Heart right ventricle (tissue), 16 donors: ENCODE data around the gene SUSD4. TPM values are rescaled to one million over a fixed set of nuclear protein-coding genes. Genes with fewer than 3 reads are reported as not detected.

Source experiments
- ATAC-seq, 8 donors: fragments of 200-7000 bp; cut with Tn5 transposase; one replicate each; pipeline ENCODE4 v1.9.1; 2020; ENCODE audit warnings: mild to moderate bottlenecking in 8 of 8, moderate library complexity in 8 of 8, moderate number of reproducible peaks in 1 of 8
- DNase-seq, 2 donors: peaks; one replicate each; pipeline ENCODE4 v3.0.0-alpha.2; 2020
- H3K27ac ChIP-seq, 10 donors: fragments of 200-600 bp; sonication (generic) in 2 of 10; one replicate each; pipeline versions ENCODE4 v1.5.0 to v1.8.0; 2020 to 2022; ENCODE audit warnings: mild to moderate bottlenecking in 3 of 10
- H3K27me3 ChIP-seq, 7 donors: fragments of 200-600 bp; one replicate each; pipeline ENCODE4 v1.8.0; 2021 to 2022; ENCODE audit warnings: mild to moderate bottlenecking in 2 of 7
- H3K36me3 ChIP-seq, 9 donors: fragments of 200-600 bp; sonication (generic) in 1 of 9; one replicate each; pipeline versions ENCODE4 v1.5.0 to v1.8.0; 2020 to 2022; ENCODE audit warnings: mild to moderate bottlenecking in 2 of 9
- H3K4me1 ChIP-seq, 9 donors: fragments of 200-600 bp; sonication (generic) in 1 of 9; one replicate each; pipeline versions ENCODE4 v1.5.0 to v1.8.0; 2020 to 2022; ENCODE audit warnings: mild to moderate bottlenecking in 4 of 9
- H3K4me3 ChIP-seq, 10 donors: fragments of 200-600 bp; sonication (generic) in 2 of 10; one replicate each; pipeline versions ENCODE4 v1.5.0 to v1.8.0; 2020 to 2022; ENCODE audit warnings: mild to moderate bottlenecking in 7 of 10, moderate library complexity in 2 of 10
- H3K9me3 ChIP-seq, 11 donors: fragments of 200-600 bp in 10 of 11; sonication (generic) in 2 of 11; one replicate each; pipeline versions ENCODE4 v1.5.0 to v1.8.0; 2013 to 2022; ENCODE audit warnings: mild to moderate bottlenecking in 2 of 11, control low read depth in 1 of 11, moderate library complexity in 1 of 11
- WGBS, 2 donors: extraction: QIAGEN DNeasy Blood & Tissue Kit; methylation state at CpG; one replicate each; pipeline ENCODE4 v1.1.7; 2013; ENCODE audit warnings: inconsistent platforms in 1 of 2; 5-methylcytosine and 5-hydroxymethylcytosine counted together
- intact Hi-C, 10 donors: fragments of 100-400 bp; cut with DNase I; formaldehyde crosslinking; loops; one replicate each; pipeline versions ENCODE4 v1.11.1 to v1.14.2; 2022
- polyA plus RNA-seq, 2 donors: library from polyadenylated mRNA; stranded (reverse); fragments of 200-250 nt; gene quantifications; one replicate each; pipeline ENCODE4 v1.2.3, GENCODE V29; 2013
- total RNA-seq, 10 donors: library from RNA; stranded (reverse); fragmentation: NEBNext Ultra II Directional in 3 of 10; extraction: Animal tissue kit (Norgen Biotek cat#: 25700) in 3 of 10; gene quantifications; one replicate each; pipeline versions ENCODE4 v1.2.1 to v1.2.4, GENCODE V29; 2021 to 2023
- TF ChIP-seq, protein P1 (sequence below), 9 donors: fragments of 200-600 bp; sonication (generic) in 2 of 9; IDR thresholded peaks; one replicate each; pipeline versions ENCODE4 v1.5.0 to v1.8.0; 2021 to 2022; ENCODE audit warnings: antibody characterized with exemption in 9 of 9, mild to moderate bottlenecking in 5 of 9, moderate library complexity in 1 of 9
- donor health status: Arrhythmogenic right ventricular cardiomyopathy.
- donor health status: ischemic (EF 13 %, LVEDD 7.1; RV severe dilation, severe dysfunction).
- donor health status: healthy with polysubstance abuse.
- donor health status: DM: no; HTN: yes; CAD: no.
- donor health status: DM: no; HTN: no; CAD: no.
- donor health status: ischemic (EF 25% LVEDD 6.9; RV normal size, moderate dysfunction).
- donor health status: ischemic (EF 25% LVEDD 5.7; RV mildly dilated, moderate dysfunction).
- donor health status: healthy.
- donor health status: DM: yes; HTN: yes; CAD: no.
- donor health status: Ischemic cardiomyopathy.
- donor health status: ischemic (EF 35%, LVEDD 5.7; RV mildly dilated, moderate dysfunction).
- donor health status: nonischemic (EF 11% LVEDD 7.7; RV severe dilation, severe dysfunction).
- donor health status: DM: yes; HTN: yes; CAD: no.
- donor health status: PGD.
- donor health status: ischemic (EF 29% LVEDD 5.4; RV normal size, mild dysfunction).
- donor health status: nonischemic (EF 23%, LVEDD 6.1; RV moderate dilation, normal function).

The SUSD4 gene
- total and polyA plus RNA-seq, 12 donors, result 0.99 to 36.5 (median 6.2) TPM

DNA sequence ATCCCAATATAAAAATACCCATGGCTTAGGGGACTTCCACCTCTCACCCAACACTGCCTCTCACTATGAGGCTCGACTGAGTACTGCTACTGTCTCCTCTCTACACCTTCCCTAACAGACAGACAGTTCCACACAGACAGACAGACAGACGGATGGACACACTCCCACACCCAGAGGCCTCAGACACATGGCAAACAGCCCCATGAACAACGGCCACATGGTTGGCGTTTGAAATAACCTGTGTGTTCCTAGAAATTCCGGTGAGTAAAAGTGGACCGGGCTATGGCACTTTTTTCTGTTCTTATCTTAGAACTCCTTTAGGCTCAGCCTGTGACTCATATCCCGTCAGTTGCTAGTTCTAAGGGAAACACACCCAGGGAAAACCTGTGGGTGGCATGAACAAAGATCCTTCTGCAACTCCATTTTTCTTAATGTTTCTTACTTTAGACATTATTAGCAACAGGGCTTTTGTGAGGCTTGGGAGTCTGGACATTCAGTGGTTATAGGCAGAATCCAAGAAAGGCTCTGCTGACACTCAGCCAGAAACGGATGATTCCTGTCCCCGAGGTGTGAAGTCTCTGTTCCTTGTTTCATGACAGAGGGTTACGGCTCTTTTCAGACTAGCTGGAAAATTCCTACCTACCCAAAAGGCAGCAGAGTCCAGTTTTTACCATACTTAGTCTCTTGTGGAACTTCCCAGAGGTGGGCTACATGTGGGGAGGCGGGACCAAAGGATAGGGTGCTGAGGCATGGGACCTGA, 130.4 kb downstream of the SUSD4 start:
- H3K4me3 ChIP-seq, result no peak overlapping the region

DNA sequence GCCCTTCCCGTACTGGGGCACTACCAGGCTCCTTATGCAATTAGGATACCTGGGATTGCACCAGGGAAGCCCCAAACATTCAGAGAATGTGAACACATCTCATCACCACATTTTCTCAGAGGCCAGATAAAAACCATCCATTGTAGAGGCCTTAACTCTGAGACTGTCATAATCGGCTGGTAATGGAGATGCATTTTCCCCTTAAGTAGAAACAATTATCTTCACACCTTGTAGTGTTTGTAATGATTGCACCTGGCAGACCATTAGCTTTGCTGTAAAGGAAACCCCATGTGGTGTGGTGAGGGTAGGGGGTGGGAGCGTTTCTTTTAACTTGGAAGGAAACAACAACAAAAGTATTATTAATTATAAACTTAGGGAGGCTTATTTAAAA, 131.0 kb downstream of the SUSD4 start:
- Histone ChIP-seq H3K27me3 (no peaks in the 10 kb centered on the region), H3K36me3 (no peaks in the 10 kb centered on the region), H3K4me3 (no peak overlapping the region), H3K9me3 (peaks cover 0 to 26% (median 16%) of the 10 kb centered on the region in 11 donors), H3K4me1 (peaks cover 0 to 27% (median 18%) of the 10 kb centered on the region in 9 donors), H3K27ac (peak overlapping the region in 7 of 10 donors; percentile 35 to 81 (median 61))
- DNase-seq (no peak), ATAC-seq (no peak)
- 59 to 71% methylated on average over 3 of the region's 3 CpGs for WGBS, 2 donors
- intact Hi-C loops, result no loop called here
- TF ChIP-seq, protein P1, sequence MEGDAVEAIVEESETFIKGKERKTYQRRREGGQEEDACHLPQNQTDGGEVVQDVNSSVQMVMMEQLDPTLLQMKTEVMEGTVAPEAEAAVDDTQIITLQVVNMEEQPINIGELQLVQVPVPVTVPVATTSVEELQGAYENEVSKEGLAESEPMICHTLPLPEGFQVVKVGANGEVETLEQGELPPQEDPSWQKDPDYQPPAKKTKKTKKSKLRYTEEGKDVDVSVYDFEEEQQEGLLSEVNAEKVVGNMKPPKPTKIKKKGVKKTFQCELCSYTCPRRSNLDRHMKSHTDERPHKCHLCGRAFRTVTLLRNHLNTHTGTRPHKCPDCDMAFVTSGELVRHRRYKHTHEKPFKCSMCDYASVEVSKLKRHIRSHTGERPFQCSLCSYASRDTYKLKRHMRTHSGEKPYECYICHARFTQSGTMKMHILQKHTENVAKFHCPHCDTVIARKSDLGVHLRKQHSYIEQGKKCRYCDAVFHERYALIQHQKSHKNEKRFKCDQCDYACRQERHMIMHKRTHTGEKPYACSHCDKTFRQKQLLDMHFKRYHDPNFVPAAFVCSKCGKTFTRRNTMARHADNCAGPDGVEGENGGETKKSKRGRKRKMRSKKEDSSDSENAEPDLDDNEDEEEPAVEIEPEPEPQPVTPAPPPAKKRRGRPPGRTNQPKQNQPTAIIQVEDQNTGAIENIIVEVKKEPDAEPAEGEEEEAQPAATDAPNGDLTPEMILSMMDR (IDR thresholded peaks at IDR 0.05), result no peak

More for the DNA sequence above, 130.4 kb downstream of the SUSD4 start:
- WGBS, 2 donors, result 25 to 32% methylated on average over 11 of the region's 11 CpGs
- DNase-seq, result peak in 1 of 2 donors; percentile 42
- peak overlapping the region in 9 of 10 donors; percentile 17 to 81 (median 58) for H3K27ac ChIP-seq
- peaks cover 0 to 27% (median 18%) of the 10 kb centered on the region in 9 donors for H3K4me1 ChIP-seq
- H3K36me3 ChIP-seq, result no peaks in the 10 kb centered on the region
- intact Hi-C loops, result no loop called here
- H3K27me3 ChIP-seq, result no peaks in the 10 kb centered on the region
- TF ChIP-seq, protein P1 (IDR thresholded peaks at IDR 0.05), result no peak
- peak; percentile 23 to 94 (median 92) for ATAC-seq
- H3K9me3 ChIP-seq, result peaks cover 0 to 31% (median 17%) of the 10 kb centered on the region in 11 donors

GRCh38 chr1:223231581-223231980, 132.4 kb downstream of the SUSD4 start:
- H3K36me3 ChIP-seq, result no peaks in the 10 kb centered on the region
- no peak overlapping the region for H3K4me3 ChIP-seq
- TF ChIP-seq, protein P1 (IDR thresholded peaks at IDR 0.05), result no peak
- no peak for ATAC-seq
- intact Hi-C loops, result no loop called here
- DNase-seq, result no peak
- no peak overlapping the region for H3K27ac ChIP-seq
- no peaks in the 10 kb centered on the region for H3K27me3 ChIP-seq
- H3K9me3 ChIP-seq, result peaks cover 0 to 12% (median 5%) of the 10 kb centered on the region in 11 donors
- WGBS, 2 donors, result 88 to 90% methylated on average over 7 of the region's 7 CpGs
- H3K4me1 ChIP-seq, result peaks cover 0 to 27% (median 18%) of the 10 kb centered on the region in 9 donors

- WGBS, 2 donors, result 93 to 96% methylated on average over 7 of the region's 7 CpGs
- TF ChIP-seq, protein P1 (IDR thresholded peaks at IDR 0.05), result no peak
- intact Hi-C loops, result no loop called here
- Histone ChIP-seq H3K4me1 (peaks cover 0 to 27% (median 18%) of the 10 kb centered on the region in 9 donors), H3K27ac (no peak overlapping the region), H3K9me3 (peaks cover 0 to 7% (median 4%) of the 10 kb centered on the region in 11 donors), H3K36me3 (no peaks in the 10 kb centered on the region), H3K27me3 (no peaks in the 10 kb centered on the region), H3K4me3 (no peak overlapping the region)
- no peak for DNase-seq
- no peak for ATAC-seq
Measured at GRCh38 chr1:223231011-223231572, 132.9 kb downstream of the SUSD4 start.
